ENCODE measurements around the gene EEPD1.

EEPD1 gene

GRCh38 chr7:36277249-36277542 is 124.1 kb downstream of the EEPD1 start:
- no peak for TF ChIP-seq CTCF (IDR thresholded peaks at IDR 0.05; ENCODE audit: extremely low read depth, insufficient read depth, missing control alignments)
- no peak for DNase-seq (ENCODE audit: low spot score)
- in situ Hi-C loops (cut with MboI; ENCODE audit: low pct_unique_long_range_greater_than_20kb, low sequenced_read_pairs, unreplicated experiment), result no loop called here

- in situ Hi-C loops (cut with MboI; ENCODE audit: low pct_unique_long_range_greater_than_20kb, low sequenced_read_pairs, unreplicated experiment), result no loop called here
- TF ChIP-seq CTCF (IDR thresholded peaks at IDR 0.05; ENCODE audit: extremely low read depth, insufficient read depth, missing control alignments), result no peak
- no peak for DNase-seq (ENCODE audit: low spot score)
Measured at GRCh38 chr7:36278069-36278619, 125.1 kb downstream of the EEPD1 start.

GRCh38 chr7:36278620-36279172 is 125.6 kb downstream of the EEPD1 start:
- no peak for DNase-seq (ENCODE audit: low spot score)
- in situ Hi-C loops (cut with MboI; ENCODE audit: low pct_unique_long_range_greater_than_20kb, low sequenced_read_pairs, unreplicated experiment), result no loop called here

GRCh38 chr7:36279200-36279925 is 126.3 kb downstream of the EEPD1 start:
- in situ Hi-C loops (cut with MboI; ENCODE audit: low pct_unique_long_range_greater_than_20kb, low sequenced_read_pairs, unreplicated experiment), result no loop called here
- peak; percentile 73 for DNase-seq (ENCODE audit: low spot score)
- TF ChIP-seq CTCF (IDR thresholded peaks at IDR 0.05; ENCODE audit: extremely low read depth, insufficient read depth, missing control alignments), result no peak

More at GRCh38 chr7:36278620-36279172, 125.6 kb downstream of the EEPD1 start:
- TF ChIP-seq CTCF (IDR thresholded peaks at IDR 0.05; ENCODE audit: extremely low read depth, insufficient read depth, missing control alignments), result no peak

- no peak for DNase-seq (ENCODE audit: low spot score)
- no peak for TF ChIP-seq CTCF (IDR thresholded peaks at IDR 0.05; ENCODE audit: extremely low read depth, insufficient read depth, missing control alignments)
- in situ Hi-C loops (cut with MboI; ENCODE audit: low pct_unique_long_range_greater_than_20kb, low sequenced_read_pairs, unreplicated experiment), result no loop called here
Measured at GRCh38 chr7:36279926-36280315, 126.9 kb downstream of the EEPD1 start.

GRCh38 chr7:36280840-36281812 is 128.1 kb downstream of the EEPD1 start:
- no peak for TF ChIP-seq CTCF (IDR thresholded peaks at IDR 0.05; ENCODE audit: extremely low read depth, insufficient read depth, missing control alignments)
- in situ Hi-C loops (cut with MboI; ENCODE audit: low pct_unique_long_range_greater_than_20kb, low sequenced_read_pairs, unreplicated experiment), result no loop called here
- DNase-seq (ENCODE audit: low spot score), result no peak
